Activated CD8-positive, alpha-beta memory T cell treated with anti-CD3 and anti-CD28 coated beads, Interleukin-2, amount 10 ng/mL, durations not matched to agents 7 days and 5 days (primary cell): Measurements from ENCODE around the gene COX7A2. TPM values are rescaled to one million over a fixed set of nuclear protein-coding genes. Genes with fewer than 3 reads are reported as not detected.

Source experiments
- ATAC-seq: fragments of 150-1000 bp; cut with Tn5 transposase; one replicate; pipeline ENCODE4 v1.10.0; 2021; ENCODE audit warnings: moderate library complexity
- CTCF ChIA-PET: fragments of 350-600 bp; sonication (Branson Sonifier 250); formaldehyde crosslinking; loops from one replicate; lab custom pipeline; 2021; ENCODE audit warnings: antibody characterized with exemption; lab: Charles Lee
- DNase-seq: peaks from one replicate; pipeline ENCODE4 v3.0.0-alpha.2; 2020
- H3K27ac Mint-ChIP-seq: one replicate; pipeline ENCODE4 v1.8.0; 2021; ENCODE audit warnings: mild to moderate bottlenecking, mixed read lengths
- H3K27me3 Mint-ChIP-seq: one replicate; pipeline ENCODE4 v1.8.0; 2021; ENCODE audit warnings: mixed read lengths
- H3K36me3 Mint-ChIP-seq: one replicate; pipeline ENCODE4 v1.8.0; 2021; ENCODE audit warnings: mild to moderate bottlenecking, mixed read lengths
- H3K4me1 Mint-ChIP-seq: one replicate; pipeline ENCODE4 v1.8.0; 2021; ENCODE audit warnings: mixed read lengths
- H3K4me3 Mint-ChIP-seq: one replicate; pipeline ENCODE4 v1.8.0; 2021; ENCODE audit warnings: mild to moderate bottlenecking, moderate library complexity, mixed read lengths
- H3K9me3 Mint-ChIP-seq: one replicate; pipeline ENCODE4 v1.8.0; 2022; ENCODE audit warnings: low read depth, mixed read lengths
- total RNA-seq, 2 experiments: library from RNA; stranded (reverse); gene quantifications; one replicate each; pipeline ENCODE4 v1.2.3, GENCODE V29; 2021

Gene COX7A2
- total RNA-seq, 2 experiments from 2014 or later: 377 to 456 TPM

- Mint-ChIP-seq H3K4me1 (peaks cover 49% of the 10 kb centered on the region), H3K27ac (no peak overlapping the region), H3K36me3 (peaks cover 13% of the 10 kb centered on the region), H3K4me3 (peak overlapping the region; percentile 50), H3K27me3 (no peaks in the 10 kb centered on the region), H3K9me3 (no peaks in the 10 kb centered on the region)
- CTCF ChIA-PET: interaction anchor here (1.0 to 1.2 kb wide), 2 partner anchors 13 to 39 kb away, joined by 4 to 5 read pairs; no protein-coding TSS in a partner anchor
- no peak for ATAC-seq
- DNase-seq: no peak
Measured at GRCh38 chr6:75281653-75282052, 38.1 kb upstream of the COX7A2 start.

GRCh38 chr6:75280131-75280855 is 36.7 kb upstream of the COX7A2 start:
- Mint-ChIP-seq H3K4me1 (peaks cover 49% of the 10 kb centered on the region), H3K4me3 (no peak overlapping the region), H3K36me3 (peaks cover 24% of the 10 kb centered on the region), H3K9me3 (peaks cover under 1% of the 10 kb centered on the region), H3K27me3 (no peaks in the 10 kb centered on the region), H3K27ac (no peak overlapping the region)
- no peak for ATAC-seq
- CTCF ChIA-PET: interaction anchor here (0.7 to 1.3 kb wide), 3 partner anchors 10 to 14 kb away, joined by 3 to 4 read pairs (median 3); no protein-coding TSS in a partner anchor
- DNase-seq: no peak

GRCh38 chr6:75279418-75279817 is 35.8 kb upstream of the COX7A2 start:
- no peak for ATAC-seq
- H3K36me3 Mint-ChIP-seq: peaks cover 31% of the 10 kb centered on the region
- no peak overlapping the region for H3K4me3 Mint-ChIP-seq
- H3K4me1 Mint-ChIP-seq: peaks cover 54% of the 10 kb centered on the region
- no peak overlapping the region for H3K27ac Mint-ChIP-seq
- no peak for DNase-seq
- no peaks in the 10 kb centered on the region for H3K27me3 Mint-ChIP-seq
- CTCF ChIA-PET: interaction anchor here (1.2 to 1.3 kb wide), 3 partner anchors 10 to 23 kb away, joined by 3 to 4 read pairs (median 4); no protein-coding TSS in a partner anchor
- H3K9me3 Mint-ChIP-seq: peaks cover 5% of the 10 kb centered on the region

DNA sequence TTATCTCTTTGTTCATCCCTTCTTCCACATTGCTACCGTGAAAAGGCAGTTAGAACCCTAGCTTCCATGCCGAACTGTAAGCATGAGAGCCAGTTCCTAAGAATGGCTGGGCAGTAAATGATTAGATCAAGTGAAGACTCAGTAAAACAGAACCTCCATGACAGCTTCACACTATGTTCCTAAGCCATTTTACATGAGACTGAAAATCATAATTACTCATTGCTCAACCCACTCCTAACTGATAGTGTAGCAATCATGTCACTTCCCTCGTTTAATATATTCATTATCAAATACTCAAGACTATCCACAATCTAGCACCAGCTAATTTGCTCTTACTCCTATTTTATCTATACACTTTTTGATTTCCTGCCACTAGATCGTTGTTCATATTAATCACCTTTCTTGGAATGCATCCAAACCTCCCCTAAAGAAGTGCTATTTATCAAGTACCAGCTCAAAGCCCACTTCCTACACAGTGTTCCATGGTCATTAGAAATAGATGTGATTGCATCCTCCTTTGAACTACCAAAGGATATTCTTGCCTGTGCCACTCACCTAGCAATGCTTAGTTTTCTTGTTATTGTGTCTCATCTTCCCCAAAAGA is 35.0 kb upstream of the COX7A2 start:
- H3K27ac Mint-ChIP-seq: no peak overlapping the region
- peaks cover 39% of the 10 kb centered on the region for H3K36me3 Mint-ChIP-seq
- no peak overlapping the region for H3K4me3 Mint-ChIP-seq
- H3K27me3 Mint-ChIP-seq: no peaks in the 10 kb centered on the region
- DNase-seq (no peak), ATAC-seq (no peak)
- peaks cover 9% of the 10 kb centered on the region for H3K9me3 Mint-ChIP-seq
- CTCF ChIA-PET: interaction anchor here (1.0 to 1.3 kb wide), 5 partner anchors 9 to 68 kb away, joined by 3 to 4 read pairs (median 4); no protein-coding TSS in a partner anchor
- peaks cover 54% of the 10 kb centered on the region for H3K4me1 Mint-ChIP-seq

GRCh38 chr6:75275067-75275466 is 31.5 kb upstream of the COX7A2 start:
- Mint-ChIP-seq H3K27ac (no peak overlapping the region), H3K27me3 (no peaks in the 10 kb centered on the region), H3K4me1 (peaks cover 51% of the 10 kb centered on the region), H3K9me3 (peaks cover 13% of the 10 kb centered on the region), H3K4me3 (no peak overlapping the region), H3K36me3 (peaks cover 67% of the 10 kb centered on the region)
- no peak for ATAC-seq
- no peak for DNase-seq
- CTCF ChIA-PET: interaction anchor here (1.7 to 2.0 kb wide), 2 partner anchors 8 to 10 kb away, joined by 6 to 9 read pairs; partner anchors contain the start of gene TMEM30A

GRCh38 chr6:75273009-75273408 is 29.4 kb upstream of the COX7A2 start:
- no peaks in the 10 kb centered on the region for H3K27me3 Mint-ChIP-seq
- peaks cover 64% of the 10 kb centered on the region for H3K36me3 Mint-ChIP-seq
- CTCF ChIA-PET: no interaction called here
- ATAC-seq (no peak), DNase-seq (no peak)
- peaks cover 41% of the 10 kb centered on the region for H3K4me1 Mint-ChIP-seq
- peaks cover 13% of the 10 kb centered on the region for H3K9me3 Mint-ChIP-seq
- no peak overlapping the region for H3K4me3 Mint-ChIP-seq
- H3K27ac Mint-ChIP-seq: peak overlapping the region; percentile 30

GRCh38 chr6:75272145-75272840 is 28.7 kb upstream of the COX7A2 start:
- CTCF ChIA-PET: no interaction called here
- peaks cover 64% of the 10 kb centered on the region for H3K36me3 Mint-ChIP-seq
- DNase-seq: no peak
- peaks cover 13% of the 10 kb centered on the region for H3K9me3 Mint-ChIP-seq
- H3K4me3 Mint-ChIP-seq: no peak overlapping the region
- no peak for ATAC-seq
- peaks cover 44% of the 10 kb centered on the region for H3K4me1 Mint-ChIP-seq
- H3K27ac Mint-ChIP-seq: peak overlapping the region; percentile 30
- no peaks in the 10 kb centered on the region for H3K27me3 Mint-ChIP-seq

DNA sequence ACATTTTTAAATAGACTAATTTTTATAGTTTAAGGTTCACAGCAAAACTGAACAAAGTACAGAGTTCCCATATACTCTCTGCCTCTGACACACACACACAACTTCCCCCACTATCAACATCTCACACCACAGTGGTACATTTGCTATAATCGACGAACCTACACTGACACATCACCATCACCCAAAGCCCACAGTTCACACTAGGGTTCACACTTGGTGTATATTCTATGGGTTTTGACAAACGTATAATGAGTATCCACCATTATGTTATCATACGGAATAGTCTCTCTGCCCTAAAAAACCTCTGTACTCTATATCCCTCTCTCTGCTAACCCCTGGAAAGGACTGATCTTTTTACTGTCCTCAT is 25.4 kb upstream of the COX7A2 start:
- DNase-seq (no peak), ATAC-seq (no peak)
- no peak overlapping the region for H3K4me3 Mint-ChIP-seq
- H3K36me3 Mint-ChIP-seq: peaks cover 36% of the 10 kb centered on the region
- peaks cover 34% of the 10 kb centered on the region for H3K4me1 Mint-ChIP-seq
- CTCF ChIA-PET: interaction anchor here (1.2 to 1.5 kb wide), 2 partner anchors 10 to 13 kb away, joined by 3 to 4 read pairs; no protein-coding TSS in a partner anchor
- H3K27me3 Mint-ChIP-seq: no peaks in the 10 kb centered on the region
- peaks cover 7% of the 10 kb centered on the region for H3K9me3 Mint-ChIP-seq
- no peak overlapping the region for H3K27ac Mint-ChIP-seq

DNA sequence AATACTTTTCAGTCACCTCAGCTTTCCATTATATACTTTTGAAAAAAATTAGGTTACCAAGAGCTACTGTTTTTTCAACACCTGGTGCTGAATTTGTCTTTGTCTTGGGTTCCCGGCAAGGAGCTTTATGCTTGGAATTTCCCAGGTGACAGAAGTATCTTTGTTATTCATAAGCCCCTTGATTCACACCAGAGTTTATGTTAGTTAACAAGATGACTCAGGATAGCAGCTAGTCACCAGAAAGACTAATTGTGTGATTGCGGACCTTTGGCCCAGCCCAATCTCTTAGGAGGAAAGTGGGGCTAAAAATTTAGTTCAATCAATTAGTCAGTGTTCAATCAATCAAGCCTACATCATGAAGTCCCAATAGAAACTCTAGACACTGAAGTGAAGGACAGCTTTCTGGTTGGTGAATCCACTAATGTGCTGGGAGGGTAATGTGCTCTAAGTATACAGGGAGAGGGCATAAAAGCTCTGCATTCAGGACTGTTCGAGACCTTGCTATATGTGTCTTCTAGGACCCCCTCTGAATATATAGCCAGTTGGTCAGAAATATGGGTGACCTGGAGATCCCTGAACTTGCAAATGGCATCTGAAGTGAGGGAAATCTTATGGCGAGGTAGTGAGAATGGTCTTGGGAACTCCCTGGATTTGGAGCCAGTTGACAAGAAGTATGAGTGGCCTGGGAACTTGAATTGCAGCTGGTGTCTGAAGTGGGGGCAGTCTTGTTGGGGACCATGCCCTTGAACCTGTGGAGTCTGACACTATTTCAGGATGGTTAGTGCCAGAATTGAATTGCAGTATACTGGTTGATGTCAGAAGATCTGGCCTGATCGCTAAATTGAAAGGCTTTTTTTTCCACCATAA is 24.8 kb upstream of the COX7A2 start:
- Mint-ChIP-seq H3K9me3 (peaks cover 4% of the 10 kb centered on the region), H3K27ac (no peak overlapping the region), H3K27me3 (no peaks in the 10 kb centered on the region), H3K4me3 (no peak overlapping the region), H3K4me1 (peaks cover 34% of the 10 kb centered on the region), H3K36me3 (peaks cover 32% of the 10 kb centered on the region)
- CTCF ChIA-PET: interaction anchor here (1.2 to 2.4 kb wide), 6 partner anchors 14 to 256 kb away, joined by 3 to 10 read pairs (median 5); partner anchors contain the start of gene TMEM30A
- ATAC-seq (no peak), DNase-seq (no peak)

- H3K36me3 Mint-ChIP-seq: peaks cover 27% of the 10 kb centered on the region
- CTCF ChIA-PET: interaction anchor here (0.6 to 2.4 kb wide), 11 partner anchors 8 to 278 kb away, joined by 3 to 10 read pairs (median 4); partner anchors contain the start of gene TMEM30A
- H3K4me1 Mint-ChIP-seq: peaks cover 28% of the 10 kb centered on the region
- H3K4me3 Mint-ChIP-seq: no peak overlapping the region
- H3K9me3 Mint-ChIP-seq: peaks cover 4% of the 10 kb centered on the region
- H3K27me3 Mint-ChIP-seq: no peaks in the 10 kb centered on the region
- DNase-seq (no peak), ATAC-seq (no peak)
- H3K27ac Mint-ChIP-seq: peak overlapping the region; percentile 7
Measured at GRCh38 chr6:75267461-75267860, 23.9 kb upstream of the COX7A2 start.

DNA sequence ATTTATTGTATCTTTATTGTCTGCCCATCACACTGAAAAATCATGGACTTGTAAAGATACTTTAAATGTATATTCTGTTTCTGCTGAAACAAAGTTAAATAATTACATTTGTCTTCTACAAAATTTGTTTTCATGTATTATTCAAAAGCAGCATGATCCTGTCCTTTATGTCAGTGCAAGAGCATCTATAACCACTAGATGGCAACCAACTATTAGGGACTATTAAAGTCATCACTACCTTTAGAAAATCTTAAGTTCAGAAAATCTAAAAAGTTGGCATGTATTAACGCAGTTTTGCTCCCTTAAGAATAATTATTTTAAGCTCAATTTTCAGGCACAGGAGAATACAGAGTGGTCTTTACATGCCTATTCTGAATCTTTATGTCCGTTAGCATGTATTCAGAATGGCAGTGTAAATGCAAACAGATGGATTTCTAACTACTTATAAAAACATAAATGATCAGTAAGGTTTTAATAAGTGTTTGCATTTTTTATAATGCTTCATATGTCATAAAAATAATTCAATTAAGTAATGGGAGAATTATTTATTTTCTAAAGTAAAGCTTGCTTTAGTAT is 23.2 kb upstream of the COX7A2 start:
- CTCF ChIA-PET: interaction anchor here (0.6 to 2.4 kb wide), 10 partner anchors 8 to 278 kb away, joined by 3 to 10 read pairs (median 4); no protein-coding TSS in a partner anchor
- Mint-ChIP-seq H3K4me1 (peaks cover 24% of the 10 kb centered on the region), H3K4me3 (no peak overlapping the region), H3K27me3 (no peaks in the 10 kb centered on the region), H3K9me3 (peaks cover 3% of the 10 kb centered on the region), H3K36me3 (peaks cover 20% of the 10 kb centered on the region), H3K27ac (no peak overlapping the region)
- DNase-seq (no peak), ATAC-seq (peak; percentile 61)

GRCh38 chr6:75263401-75263750 is 19.8 kb upstream of the COX7A2 start:
- ATAC-seq (no peak), DNase-seq (no peak)
- peaks cover 13% of the 10 kb centered on the region for H3K36me3 Mint-ChIP-seq
- CTCF ChIA-PET: no interaction called here
- H3K4me3 Mint-ChIP-seq: no peak overlapping the region
- peaks cover 8% of the 10 kb centered on the region for H3K4me1 Mint-ChIP-seq
- no peak overlapping the region for H3K27ac Mint-ChIP-seq
- no peaks in the 10 kb centered on the region for H3K27me3 Mint-ChIP-seq
- H3K9me3 Mint-ChIP-seq: no peaks in the 10 kb centered on the region
